H54 (cell line): ENCODE results near the gene NEIL1.
"Not testable (repeated sequence)": the region's sequence is repeated elsewhere in the genome, so short reads cannot be mapped to it uniquely, and the experiment has no call there.

ENCODE experiments used
- DNase-seq: peaks from one replicate; pipeline ENCODE4 v3.0.0; 2011; ENCODE audit warnings: low spot score, mixed read lengths; ENCODE audit not compliant: insufficient read length
- FAIRE-seq: peaks from 3 replicates; lab custom pipeline; 2011; peaks lifted over from hg19 to GRCh38; lab: Jason Lieb, UNC
- POLR2A ChIP-seq: IDR thresholded peaks from 2 replicates; pipeline ENCODE4 v1.6.1; 2011; ENCODE audit warnings: low read depth, mild to moderate bottlenecking, low read length

The NEIL1 gene

GRCh38 chr15:75367913-75368688 is 21.3 kb downstream of the NEIL1 start, which contains the start of gene MAN2C1:
TSS of gene MAN2C1 (minus strand) at chr15:75368607. CDS start at chr15:75368583, 24 bp downstream.
- FAIRE-seq: no peak
- peak; percentile 93 for TF ChIP-seq POLR2A
- peak; percentile 83 for DNase-seq

GRCh38 chr15:75368689-75369239 is 21.9 kb downstream of the NEIL1 start:
- no peak for TF ChIP-seq POLR2A
- FAIRE-seq (no peak), DNase-seq (no peak)

DNA sequence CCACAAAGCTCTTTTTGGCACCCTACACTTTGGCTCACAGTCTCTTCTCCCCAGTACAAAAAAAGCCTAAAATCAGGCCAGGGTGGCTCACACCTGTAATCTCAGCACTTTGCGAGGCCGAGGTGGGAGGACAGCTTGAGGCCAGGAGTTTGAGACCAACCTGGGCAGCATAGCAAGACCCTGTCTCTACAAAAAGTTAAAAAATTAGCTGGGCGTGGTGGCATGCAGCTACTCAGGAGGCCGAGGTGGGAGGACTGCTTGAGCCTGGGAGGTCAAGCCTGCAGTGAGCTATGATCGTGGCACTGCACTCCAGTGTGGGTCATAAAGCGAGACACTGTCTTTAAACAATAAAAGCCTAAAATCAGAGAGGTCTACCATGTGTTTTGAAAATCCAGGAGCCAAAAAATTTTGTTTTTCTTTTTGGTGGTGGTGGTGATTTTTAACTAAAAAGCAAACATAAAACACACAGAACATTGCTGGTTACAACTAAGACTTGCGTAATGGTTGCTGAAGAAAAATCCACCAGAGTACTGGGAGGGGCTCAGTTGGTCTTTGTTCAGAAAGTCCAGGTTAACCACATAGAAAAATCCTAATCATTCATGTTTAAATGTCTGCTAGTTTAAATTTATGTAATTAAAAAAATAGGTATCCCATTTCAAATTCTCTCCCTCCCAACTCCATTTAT is 23.2 kb downstream of the NEIL1 start:
- FAIRE-seq (no peak), DNase-seq (no peak)
- no peak for TF ChIP-seq POLR2A

GRCh38 chr15:75371486-75371885 is 24.6 kb downstream of the NEIL1 start:
- no peak for TF ChIP-seq POLR2A
- DNase-seq: no peak
- no peak for FAIRE-seq

DNA sequence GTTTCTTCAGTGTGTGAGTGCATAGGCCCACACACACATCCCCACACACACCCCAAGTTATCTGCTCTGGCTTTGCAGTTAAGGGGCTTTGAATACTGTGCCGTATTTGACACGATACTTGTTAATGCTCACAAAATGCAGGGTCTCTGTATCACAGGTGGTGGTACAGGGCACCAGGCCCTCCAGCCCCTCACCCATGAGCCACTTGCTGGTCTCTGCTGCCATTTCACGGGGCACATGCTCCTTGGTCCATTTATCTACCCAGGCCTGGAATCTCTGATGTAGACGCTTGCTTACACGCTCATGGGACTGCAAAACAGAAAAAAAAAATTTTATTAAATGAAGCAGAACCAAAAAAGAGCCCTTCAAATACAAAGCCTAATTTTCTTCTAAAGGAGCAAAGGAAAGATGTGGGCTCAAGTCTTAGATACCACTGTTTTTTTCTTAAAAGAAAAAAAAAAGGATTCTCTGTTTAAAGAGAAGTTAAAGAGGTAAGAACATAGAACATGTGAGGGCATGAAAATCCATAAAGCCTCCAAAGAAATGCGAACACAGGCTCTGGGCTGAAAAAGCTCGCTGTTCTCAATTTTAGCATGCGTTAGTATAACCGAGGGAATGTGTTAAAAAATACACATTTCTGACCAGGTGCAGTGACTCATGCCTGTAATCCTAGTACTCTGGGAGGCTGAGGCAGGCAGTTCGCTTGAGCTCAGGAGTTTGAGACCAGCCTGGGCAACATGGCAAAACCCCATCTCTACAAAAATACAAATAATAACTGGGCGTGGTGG is 25.3 kb downstream of the NEIL1 start:
- FAIRE-seq: no peak
- DNase-seq: no peak
- TF ChIP-seq POLR2A: no peak

DNA sequence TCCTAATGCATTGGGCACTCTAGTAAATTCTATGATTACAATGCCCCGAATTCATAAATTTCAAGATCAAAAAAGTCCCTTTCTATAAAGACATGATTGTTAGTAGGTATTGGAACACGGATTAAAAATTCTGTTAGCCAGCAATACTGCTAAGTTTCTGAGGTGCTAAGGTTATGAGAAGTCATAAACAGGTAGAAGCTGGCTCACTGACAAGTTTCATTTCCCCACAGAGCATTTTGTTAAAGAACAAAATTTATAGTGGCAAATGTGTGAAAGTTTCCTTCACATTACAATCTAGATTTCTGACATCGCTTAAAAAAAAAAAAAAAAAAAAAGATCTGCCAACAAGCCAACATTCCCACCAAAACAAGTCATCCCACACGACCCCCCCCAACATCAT is 33.9 kb downstream of the NEIL1 start:
- no peak for TF ChIP-seq POLR2A
- DNase-seq (no peak), FAIRE-seq (no peak)

DNA sequence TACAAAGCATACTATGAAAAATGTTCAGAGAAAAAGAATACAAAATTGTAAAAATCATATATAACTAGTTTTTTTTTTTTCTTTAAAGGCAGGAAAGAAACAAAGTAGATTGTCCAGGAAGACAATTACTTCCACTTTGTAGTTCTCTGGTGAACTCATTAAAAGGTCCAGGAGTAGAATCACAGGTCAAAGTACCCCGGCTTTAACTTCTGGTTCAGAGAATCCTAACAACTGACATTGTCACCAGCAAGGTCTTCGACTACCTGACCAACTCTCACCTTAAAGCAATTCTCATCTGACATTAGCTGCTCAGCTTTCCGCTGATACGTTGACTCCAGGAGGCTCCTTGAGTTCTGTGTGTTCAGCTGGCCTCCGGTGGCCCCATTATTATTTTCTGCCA is 37.1 kb downstream of the NEIL1 start:
- DNase-seq, FAIRE-seq: not testable (repeated sequence)

GRCh38 chr15:75389791-75390382 is 43.0 kb downstream of the NEIL1 start:
- DNase-seq (no peak), FAIRE-seq (no peak)
- no peak for TF ChIP-seq POLR2A

DNA sequence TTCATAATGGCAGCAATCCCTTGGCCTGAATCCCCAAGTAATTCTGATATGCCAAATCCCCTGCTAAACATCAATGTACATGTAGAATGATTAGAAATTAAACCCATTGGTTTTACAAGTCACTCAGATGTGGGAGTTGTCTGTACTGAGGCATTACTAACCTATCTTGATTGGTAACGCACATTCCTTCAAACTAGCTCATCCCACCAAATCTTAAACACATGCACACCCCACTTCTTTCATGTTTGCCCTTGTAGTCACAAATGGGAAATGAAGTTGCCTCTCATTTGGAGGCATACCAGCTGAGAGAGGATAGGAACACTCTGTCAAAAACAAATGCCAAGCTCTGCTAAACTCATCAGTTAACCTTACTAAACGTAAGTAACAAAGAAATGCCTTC is 50.7 kb downstream of the NEIL1 start:
- DNase-seq (no peak), FAIRE-seq (no peak)

GRCh38 chr15:75403892-75404291 is 57.1 kb downstream of the NEIL1 start:
- DNase-seq (no peak), FAIRE-seq (no peak)
- TF ChIP-seq POLR2A: no peak

More for the DNA sequence above, 50.7 kb downstream of the NEIL1 start:
- no peak for TF ChIP-seq POLR2A
